Medulla oblongata (tissue), 1 donor: ENCODE measurements around the gene KDM2A.
A peak's percentile ranks its signal among the peaks of the same experiment; 100 is the strongest.

ENCODE experiments used
- DNase-seq: peaks from one replicate; pipeline ENCODE4 v3.0.0-alpha.2; 2015; ENCODE audit errors: extremely low spot score

The KDM2A gene

DNA sequence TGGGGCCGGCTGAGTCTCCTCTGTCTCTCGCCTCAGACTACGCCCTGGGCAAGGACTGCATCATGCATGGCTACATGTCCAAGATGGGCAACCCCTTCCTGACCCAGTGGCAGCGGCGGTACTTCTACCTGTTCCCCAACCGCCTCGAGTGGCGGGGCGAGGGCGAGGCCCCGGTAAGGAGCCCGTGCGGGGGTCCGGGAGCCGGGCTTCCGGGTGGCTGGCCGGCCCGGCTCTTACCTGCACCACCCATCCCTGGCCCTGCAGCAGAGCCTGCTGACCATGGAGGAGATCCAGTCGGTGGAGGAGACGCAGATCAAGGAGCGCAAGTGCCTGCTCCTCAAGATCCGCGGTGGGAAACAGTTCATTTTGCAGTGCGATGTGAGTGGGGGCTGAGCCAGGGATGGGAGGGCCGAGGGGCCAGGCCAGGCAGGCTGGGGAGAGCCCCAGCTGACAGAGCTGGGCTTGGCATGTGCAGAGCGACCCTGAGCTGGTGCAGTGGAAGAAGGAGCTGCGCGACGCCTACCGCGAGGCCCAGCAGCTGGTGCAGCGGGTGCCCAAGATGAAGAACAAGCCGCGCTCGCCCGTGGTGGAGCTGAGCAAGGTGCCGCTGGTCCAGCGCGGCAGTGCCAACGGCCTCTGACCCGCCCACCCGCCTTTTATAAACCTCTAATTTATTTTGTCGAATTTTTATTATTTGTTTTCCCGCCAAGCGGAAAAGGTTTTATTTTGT, 165.9 kb downstream of the KDM2A start:
- no peak for DNase-seq

- DNase-seq = no peak
Observed at GRCh38 chr11:67285541-67286498, 166.8 kb downstream of the KDM2A start.

DNA sequence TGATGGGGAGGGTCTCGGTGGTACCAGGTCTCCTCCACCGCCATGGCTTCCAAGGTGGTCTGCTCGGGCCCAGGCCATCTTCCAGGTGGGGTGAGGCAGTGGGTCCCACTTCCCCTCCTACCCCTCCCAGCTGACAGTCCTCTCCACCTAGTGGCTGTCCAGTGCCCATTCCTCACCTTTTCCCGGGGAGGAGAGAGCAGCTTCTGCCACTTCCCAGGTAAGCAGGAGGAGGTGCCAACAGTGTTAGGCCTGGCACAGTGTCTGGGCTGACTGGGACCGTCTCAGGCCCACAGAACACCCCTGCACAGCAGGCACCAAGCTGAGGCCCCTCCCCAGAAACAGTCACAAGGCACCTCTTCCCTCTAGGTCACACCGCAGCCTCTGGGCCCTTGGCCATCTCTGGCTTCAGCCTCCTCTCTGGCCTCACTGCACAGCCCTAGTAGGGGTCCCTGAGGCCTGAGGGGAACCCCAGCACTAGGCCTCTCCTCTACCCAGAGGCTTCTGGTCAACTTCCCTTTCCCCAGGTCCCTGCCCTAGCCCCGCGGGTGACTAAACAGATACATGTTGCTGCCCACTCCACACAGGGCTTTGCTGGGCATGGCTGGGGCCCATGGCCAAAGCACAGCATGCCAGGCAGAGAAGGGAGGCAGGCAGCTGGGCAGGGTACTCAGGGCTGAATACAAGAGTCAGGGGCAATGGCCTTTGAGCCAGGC, 167.7 kb downstream of the KDM2A start:
- peak; percentile 84 for DNase-seq

DNA sequence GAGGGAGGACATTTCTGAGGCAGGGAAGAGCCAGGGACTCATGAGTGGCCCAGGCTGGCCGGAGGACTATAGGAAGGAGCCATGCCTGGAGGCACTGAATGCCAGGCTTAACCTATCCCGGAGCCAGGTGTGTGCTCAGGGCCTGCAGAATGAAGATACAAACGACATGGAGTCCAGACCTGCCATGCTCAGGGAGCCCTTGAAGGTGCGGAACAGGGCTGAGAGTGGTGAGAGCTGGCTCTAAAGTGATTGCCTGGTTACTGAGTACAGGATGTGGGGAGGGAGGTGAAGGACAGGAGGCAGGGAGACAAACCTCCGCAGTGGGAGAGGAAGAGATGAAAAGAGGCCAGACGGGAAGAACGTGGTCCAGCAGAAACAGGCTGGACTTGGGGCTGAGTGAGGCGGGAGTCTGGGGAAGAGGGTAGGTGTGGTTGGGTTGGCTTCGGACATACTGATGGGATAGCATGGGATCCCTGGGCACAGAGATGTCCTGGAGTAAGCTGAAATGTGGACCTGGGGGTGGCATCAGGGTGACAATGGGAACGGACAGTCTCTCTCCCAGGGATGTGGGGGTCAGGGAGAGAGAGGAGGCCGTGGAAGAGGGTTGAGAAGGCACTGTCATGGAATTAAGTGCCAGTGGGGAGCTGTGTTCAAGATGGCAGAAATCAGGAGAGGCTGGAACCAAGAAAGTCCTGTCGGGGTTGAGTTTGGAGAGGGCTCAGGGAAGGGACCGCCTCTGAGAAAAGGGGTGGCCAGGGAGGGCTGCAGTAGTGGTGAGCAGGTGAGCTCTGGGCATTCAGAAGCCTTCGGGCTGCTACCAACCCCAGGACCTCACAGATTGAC, 168.5 kb downstream of the KDM2A start:
- DNase-seq = no peak

DNA sequence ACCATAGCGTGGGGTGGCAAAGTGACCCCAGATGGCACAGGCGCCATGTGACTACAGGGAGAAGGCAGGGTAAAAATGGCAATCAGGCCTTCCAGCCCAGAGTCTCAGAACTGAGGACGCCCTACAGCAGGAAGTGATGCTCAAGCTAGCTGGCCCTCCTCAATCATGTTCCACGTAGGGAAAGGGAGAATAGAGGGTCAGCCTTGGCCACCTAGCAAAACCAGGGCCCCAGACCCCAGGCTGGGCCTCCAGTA, 169.1 kb downstream of the KDM2A start:
- DNase-seq = no peak

DNA sequence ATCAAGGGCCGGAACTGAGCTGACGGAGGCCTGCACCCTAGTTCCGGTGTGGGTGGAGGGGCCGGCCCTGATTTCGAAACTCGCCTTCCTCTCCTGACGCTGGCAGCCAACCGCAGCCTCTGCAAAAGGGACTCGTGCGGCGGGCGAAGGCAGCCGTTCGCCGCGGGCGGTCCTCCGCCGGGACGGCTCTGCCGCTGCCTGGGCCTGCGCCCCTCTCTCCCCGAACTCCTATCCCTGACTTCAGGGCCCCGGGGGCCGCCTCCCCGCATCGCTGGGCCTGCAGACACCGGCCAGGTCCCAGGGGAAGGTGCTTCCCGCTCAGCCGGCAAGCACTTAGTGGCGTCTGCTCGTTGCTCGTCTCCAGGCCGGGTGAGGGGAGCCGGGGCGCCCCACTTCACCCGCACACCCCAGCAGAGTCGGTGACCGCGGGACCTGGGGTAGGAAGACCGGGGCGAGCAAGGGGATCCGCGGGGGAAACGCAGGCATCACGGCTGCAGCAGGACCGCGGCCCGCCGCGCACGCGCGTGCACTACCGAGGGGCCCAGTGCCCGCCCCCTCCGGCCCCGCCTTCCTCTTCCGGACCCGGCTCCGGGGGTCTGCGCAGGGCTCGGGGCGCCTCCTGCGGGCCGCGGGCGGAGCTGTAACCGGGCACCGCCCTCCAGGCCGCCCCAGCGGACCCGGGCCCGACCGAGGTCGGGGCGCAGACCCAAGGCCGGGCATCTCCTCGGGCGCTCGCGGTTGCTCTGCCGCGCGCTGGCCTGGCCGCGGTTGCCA, 169.6 kb downstream of the KDM2A start:
- peak; percentile 79 for DNase-seq

GRCh38 chr11:67289226-67289650, 170.2 kb downstream of the KDM2A start, which contains the start of gene ANKRD13D:
TSS of gene ANKRD13D (plus strand) at chr11:67289303. CDS start at chr11:67289461, 158 bp downstream.
- DNase-seq = no peak

DNA sequence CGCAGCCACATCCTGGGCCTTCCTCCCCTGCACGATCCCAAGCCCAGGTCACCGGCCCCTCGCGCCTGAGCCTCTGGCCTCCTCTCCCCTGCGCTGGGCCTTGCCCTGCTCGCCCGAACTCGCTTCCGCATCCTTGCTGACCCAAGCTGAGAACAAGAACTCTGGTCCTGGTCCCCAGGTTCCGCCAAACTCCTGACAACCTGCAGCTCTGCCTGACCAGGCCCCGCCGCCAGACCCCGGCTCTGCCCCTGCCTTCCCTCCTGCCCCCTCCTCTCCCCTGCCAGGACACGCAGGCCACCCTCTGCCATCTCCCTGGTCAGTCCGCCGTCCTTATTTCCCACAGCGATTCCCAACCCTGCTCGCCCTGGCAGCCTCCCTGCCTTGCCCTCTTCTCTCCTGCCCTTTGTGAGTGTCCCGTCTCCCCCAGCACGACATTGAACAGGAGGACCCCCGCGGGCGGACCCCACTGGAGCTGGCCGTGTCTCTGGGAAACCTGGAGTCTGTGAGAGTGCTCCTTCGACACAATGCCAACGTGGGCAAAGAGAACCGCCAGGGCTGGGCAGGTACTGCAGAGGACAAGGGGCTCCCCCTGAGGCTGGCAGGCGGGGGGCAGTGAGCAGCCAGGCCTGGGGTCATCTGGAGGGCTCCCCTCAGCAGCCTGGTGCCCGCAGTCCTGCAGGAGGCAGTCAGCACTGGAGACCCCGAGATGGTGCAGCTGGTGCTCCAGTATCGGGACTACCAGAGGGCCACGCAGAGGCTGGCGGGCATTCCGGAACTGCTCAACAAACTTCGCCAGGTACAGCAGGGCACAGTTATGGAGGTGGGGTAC, 170.8 kb downstream of the KDM2A start:
- DNase-seq = no peak

DNA sequence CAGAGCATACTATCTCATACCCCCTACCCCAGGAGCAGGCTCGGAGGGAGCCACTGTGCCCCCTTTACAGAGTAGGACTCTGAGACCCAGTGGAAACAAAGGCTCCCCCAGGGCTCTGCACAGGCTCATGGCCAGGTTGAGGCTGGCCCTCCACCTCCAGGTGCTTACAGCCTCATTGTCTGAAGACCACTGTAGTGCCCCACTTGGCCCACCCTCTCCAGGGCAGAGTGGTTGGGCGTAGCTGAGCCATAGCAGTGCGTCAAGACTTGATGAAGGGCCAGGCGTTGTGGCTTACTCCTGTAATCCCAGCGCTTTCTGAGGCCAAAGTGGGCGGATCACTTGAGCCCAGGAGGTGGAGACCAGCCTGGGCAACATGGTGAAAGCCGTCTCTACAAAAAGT, 171.7 kb downstream of the KDM2A start:
- DNase-seq = no peak

- no peak for DNase-seq
Observed at GRCh38 chr11:67291481-67292381, 172.7 kb downstream of the KDM2A start.

DNA sequence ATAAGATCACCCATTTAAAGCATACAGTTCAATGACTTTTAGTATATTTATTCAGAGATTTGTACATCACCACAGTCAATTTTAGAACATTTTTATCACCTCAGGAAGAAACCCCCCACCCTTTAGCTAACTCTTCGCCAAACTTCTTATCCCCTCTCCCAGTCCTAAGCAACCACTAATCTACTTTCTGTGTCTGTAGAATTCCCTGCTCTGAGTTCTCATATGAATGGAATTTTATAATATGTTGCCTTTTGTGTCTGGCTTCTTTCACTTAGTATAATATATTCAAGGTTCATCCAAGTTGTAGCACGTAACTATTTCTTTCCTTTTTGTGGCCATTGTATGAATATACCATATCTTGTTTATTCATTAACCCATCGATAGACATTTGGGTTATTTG, 173.6 kb downstream of the KDM2A start:
- DNase-seq = no peak

GRCh38 chr11:67293090-67293489, 174.0 kb downstream of the KDM2A start:
- no peak for DNase-seq

DNA sequence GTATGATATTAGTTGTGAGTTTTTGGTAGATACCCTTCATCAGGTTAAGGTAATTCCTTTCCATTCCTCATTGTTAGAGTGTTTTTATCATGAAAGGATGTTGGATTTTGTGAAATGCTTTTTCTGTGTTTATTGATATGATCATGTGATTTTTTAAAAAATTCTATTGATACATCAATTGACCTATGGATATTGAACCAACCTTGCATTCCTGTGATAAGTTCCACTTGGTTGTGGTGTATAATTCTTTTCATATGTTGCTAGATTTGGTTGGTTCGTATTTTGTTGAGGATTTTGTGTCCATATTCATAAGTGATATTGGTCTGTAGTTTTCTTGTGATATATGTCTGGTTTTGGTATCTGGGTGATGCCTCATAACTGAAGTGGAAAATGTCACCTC, 176.8 kb downstream of the KDM2A start:
- DNase-seq = no peak

GRCh38 chr11:67298786-67299185, 179.7 kb downstream of the KDM2A start:
- DNase-seq = no peak

- DNase-seq = no peak
Observed at GRCh38 chr11:67299471-67300191, 180.6 kb downstream of the KDM2A start.

DNA sequence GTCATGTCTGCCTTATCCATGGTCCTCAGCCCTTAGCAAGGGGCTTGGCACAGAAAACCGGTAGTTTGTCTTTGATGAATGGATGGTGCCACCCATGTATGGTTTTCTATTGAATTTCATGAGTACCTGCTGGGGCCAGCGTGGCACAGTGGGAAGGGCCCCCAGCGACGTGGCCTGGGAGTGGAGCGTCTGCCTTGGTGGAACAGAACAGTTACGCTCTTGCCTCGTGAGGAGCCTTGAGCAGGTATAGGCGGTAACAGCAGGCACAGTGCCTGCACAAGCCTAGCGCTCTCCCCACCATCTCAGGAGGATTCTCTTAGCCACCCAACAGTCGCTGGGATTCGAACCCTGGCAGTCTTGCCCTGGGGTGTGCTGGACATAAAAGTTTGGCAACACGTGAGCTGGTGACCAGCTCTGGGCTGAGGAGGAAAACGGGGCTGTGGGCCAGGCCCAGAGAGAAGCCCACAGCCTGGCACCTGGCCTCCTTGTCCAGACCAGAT, 181.2 kb downstream of the KDM2A start:
- no peak for DNase-seq

DNA sequence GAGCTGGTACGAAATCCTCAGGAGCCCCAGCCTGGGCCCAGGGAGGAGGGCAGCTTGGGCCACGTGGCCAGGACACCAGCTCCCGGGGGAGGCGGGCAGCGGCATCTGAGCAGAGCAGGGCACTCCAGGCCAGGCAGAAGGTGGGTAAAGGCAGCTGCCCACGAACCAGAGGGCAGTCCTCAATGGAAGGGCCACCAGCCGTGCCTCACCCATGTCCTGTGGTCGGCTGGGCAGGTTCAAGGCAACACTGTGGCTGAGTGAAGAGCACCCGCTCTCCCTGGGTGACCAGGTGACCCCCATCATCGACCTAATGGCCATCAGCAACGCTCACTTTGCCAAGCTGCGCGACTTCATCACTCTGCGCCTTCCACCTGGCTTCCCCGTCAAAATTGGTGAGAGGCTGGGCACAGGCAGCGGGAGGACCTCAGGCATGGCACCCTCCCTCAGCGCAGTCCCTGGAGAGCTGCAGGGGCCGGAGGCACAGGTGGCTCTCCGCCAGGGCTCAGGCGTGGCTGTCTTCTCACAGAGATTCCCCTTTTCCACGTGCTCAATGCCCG, 181.8 kb downstream of the KDM2A start:
- DNase-seq = no peak
